NCI-H2029 (cell line): ENCODE results near the gene SYMPK.

Experiments
- DNase-seq: peaks from one replicate; lab custom pipeline; 2025; lab: John Stamatoyannopoulos, UW

Gene SYMPK

DNA sequence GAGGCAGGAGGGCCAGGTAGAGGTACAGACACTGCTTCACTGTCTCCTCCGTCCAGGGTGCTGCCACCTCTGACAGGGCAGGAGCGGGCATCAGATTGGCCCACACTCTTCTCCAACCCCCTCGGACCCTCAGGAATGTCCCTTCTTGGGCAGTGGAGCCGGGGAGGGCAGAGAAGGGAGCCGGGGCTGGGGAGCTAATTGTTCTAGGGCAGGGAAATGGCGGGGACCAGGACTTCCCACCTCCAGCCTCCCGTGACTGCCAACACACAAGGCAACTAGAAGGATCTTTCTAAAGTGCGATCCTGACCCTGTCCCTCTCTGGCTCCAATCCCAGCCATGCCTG lies 37.7 kb downstream of the SYMPK start:
- no peak for DNase-seq

DNA sequence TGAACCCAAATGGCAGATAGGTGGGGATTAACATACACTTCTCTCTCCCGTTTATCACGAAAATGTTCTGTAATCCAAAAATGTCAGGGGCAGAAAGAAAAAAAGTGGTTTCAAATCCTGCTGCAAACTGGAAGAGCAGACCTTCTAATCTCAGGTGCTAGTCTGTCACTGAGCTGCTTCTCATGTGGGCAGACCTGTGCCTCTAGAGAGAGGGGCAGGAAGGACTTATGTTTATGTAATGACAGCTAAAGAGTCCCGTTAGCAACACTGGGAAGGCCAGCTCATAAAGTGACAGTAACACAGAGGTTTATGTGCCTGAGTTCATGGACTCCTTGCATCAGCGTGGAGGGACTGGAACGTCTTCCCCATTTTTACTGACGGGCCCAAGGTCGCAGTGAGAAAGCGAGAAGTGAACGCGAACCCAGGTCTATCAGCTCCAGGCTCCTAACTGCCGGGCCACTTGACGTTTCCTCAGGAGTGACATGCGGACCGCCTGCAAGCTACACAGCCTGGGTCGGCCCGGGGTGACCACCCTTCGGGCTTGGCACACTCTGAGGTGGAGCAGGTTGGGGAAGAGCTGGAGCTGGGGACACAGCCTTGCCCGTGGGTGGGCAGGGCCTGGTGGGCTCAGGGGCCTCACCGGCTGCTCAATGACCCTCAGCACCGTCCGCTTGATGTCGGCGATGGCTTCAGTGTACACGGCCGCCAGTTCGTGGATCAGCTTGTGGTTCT lies 38.2 kb downstream of the SYMPK start:
- DNase-seq: no peak

DNA sequence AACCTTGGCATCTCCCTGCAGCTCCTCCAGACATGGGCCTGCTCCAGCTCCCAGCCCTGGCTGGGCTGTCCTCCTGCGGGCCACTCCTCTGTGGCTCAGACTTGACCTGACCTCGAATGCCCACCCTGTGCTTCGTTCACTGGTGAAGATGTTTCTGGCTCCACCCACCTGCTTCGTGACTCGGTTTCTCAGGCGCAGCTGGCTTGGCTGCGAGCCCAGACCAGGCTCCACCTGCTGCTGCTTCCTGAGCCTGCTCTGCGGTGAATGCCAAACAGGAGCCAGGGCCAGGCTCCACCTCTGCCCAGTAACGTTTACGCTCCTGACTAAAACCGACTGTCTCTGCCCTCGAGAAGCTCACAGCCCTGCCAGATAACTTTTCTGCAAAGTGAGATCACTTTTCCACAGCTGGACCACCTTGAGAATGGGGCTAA lies 38.9 kb downstream of the SYMPK start:
- peak; percentile 83 for DNase-seq

DNA sequence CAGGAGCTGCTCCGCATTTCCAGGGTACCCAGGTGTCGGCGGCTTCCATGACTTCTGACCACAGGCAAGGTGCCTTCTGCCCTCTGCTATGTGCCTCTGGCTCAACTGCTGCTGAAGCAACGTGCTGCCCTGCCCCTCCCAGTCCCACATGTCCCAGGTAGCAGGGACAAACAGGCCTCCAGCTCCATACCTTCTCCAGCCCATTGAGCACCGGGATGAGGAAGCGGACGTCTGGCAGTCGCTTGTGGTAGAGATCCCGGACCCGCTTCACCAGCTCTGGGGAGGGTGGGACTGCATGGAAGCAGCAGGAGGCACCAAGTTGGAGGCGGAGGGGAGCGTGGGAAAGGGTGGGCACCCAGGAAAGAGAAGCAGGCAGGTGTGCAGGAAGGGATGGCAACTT lies 39.8 kb downstream of the SYMPK start:
- DNase-seq: no peak

DNA sequence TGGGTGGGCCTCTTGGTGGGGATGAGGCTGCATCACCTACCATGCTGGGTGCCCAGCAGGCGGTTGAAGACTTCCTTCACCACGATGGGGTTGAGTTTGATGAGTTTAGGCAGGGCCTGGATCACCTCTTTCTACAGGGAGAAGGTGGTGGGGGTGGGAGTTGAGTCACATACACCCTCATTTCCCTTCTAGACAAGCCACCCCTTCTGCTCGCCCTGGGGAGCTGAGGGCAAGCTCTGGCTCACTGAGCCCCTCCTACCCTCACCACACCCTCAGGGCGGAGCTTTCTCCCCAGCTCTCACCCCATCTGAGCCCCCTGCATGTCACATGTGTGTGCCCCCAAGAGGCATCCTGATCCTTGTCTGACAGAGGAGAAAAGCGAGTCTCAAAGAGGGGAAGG lies 40.2 kb downstream of the SYMPK start:
- no peak for DNase-seq

DNA sequence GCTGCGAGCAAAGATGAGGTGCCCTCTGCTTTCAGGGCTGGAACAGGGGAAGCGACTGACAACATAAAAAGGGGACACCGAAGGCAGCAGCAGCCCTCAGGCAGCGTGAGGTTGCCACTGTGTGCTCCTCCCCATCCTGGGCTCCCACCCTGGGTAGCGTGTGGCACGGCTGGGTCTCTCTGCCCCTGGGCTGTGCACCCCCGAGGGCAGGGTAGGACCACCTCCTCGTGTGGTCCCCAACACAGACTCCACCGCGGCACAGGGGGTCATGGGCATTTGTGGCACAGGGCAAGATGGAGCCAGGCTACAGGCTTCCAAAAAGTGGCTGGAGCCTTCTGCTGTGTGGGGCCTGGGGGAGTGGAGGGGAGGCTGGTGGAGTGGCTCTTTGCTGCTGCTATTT lies 41.4 kb downstream of the SYMPK start:
- no peak for DNase-seq

DNA sequence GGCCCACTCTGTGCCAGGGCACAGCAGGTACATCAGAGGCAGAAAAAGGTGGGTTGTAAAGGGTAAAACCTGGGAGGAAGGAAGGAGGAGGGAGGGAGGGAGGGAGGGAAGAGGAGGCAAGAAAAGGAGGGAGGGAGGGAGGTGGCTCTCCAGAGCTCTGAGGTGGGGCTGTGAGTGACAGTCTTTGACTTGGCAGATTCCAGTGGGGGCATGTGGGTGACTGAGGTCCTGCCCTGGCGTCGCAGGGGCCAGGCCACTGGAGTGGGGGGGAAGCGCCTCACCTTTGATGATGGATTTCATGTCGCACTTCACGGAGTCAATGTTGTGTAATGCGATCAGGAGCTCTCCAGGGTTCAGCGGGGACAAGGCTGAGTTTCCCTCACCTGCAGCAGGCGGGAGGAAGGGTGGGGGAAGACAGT lies 41.8 kb downstream of the SYMPK start:
- DNase-seq: no peak

DNA sequence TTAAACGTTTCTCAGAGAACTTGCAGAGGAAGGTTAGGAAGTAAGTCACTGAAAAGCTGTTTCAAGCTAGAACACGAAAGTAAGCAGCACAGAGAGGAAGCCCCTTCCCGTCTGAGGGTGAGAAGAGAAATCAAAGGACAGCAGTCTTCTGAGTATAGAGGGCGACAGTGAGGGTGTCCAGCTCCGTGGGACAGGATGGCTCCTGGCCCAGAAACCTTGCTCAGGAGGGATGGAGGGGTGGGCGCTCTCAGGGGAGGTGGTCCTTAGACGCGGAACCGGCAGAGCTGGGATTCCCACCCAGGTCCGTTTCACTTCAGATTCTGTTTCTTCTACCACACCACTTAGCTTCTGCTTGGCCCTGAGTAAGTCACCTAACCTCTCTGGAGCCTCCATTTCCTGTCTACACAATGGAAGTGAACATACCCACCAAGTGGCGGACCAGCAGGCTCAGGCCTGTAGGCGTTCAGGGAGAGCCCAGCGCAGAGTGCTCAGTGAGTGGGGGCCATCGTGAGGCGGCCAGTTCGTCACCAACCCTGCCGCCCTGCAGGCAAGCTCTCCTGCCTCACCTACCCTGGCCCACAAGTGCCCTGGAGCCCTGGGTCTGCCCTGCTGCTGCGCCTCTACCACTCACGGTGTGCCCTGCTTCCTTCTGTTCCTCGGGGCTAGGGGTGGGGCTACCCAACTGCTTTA lies 42.4 kb downstream of the SYMPK start:
- no peak for DNase-seq

DNA sequence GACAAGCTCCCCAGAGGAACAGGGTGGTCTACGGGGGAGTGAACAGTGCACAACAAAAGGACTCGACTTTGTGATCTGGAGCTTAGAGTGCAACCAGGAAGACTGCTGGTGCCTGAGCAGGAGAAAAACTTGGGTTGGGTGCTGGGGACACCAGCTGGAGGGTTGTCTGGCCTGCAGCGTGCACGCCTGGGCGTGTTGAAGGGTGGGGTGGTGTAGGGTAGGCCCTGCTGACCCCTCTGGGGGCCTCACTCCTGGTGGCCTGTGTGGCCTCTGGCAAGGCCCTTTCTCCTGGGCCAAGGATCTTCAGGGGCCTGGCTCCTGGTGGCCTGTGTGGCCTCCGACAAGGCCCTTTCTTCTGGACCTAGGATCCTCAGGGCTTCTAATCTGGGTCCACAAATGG lies 43.2 kb downstream of the SYMPK start:
- DNase-seq: no peak

DNA sequence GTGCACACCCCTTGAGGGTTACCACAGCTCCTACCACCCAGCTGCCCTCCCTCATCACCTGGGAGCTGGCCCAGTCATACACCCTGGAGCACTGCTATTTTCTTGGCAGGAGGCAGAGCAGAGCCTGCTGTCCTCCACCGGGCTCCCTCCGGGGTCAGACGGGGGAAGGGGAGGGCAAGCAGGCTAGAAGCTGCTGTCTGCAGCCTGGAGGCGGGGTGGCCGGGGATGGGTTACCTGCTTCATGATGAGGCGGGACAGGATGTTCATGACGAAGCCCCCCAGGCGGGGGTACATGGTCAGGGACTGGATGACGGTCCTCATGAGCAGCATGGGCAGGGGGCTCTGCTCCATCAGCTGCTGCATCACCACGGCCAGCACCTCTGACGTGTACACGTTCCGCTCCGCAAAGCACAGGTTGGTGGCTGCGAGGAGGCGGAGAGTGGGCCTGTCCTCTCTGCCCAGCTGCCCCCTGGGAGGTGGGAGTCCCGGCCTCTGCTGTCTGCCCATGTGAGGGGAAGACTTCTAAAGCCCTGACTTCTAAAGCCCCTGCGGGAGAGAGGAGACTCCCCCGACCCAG lies 45.1 kb downstream of the SYMPK start:
- no peak for DNase-seq

DNA sequence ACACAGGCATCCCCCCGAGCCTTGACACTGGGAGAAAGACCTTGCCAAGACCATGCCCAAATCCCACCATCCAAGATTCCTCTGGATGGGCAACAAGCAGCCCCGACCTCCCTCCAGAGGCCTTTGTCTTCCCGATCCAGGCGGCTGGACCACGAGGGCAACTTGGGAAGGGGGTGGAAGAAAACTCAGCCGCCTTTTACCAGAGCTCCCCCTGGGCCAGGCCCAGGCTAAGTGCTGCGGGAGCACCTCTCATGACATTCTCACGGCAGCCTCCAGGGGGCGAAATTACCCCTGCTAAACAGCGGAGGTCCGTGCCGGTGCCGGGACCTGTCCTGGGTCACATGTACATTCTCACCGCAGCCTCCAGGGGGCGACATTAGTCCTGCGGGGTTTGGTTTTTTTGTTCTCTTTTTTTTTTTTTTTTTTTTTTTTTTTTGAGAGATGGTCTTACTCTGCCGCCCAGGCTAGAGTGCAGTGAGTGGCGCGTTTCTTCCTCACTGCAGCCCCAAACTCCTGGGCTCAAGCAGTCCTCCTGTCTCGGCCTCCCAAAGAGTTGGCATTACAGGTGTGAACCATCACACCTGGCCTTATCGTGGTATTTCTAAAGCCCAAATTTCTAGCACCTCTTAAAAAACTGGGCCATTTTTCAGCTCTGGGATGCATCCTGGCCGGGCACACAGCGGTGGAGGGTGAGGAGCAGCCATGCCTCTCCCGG lies 45.8 kb downstream of the SYMPK start:
- peak; percentile 83 for DNase-seq

DNA sequence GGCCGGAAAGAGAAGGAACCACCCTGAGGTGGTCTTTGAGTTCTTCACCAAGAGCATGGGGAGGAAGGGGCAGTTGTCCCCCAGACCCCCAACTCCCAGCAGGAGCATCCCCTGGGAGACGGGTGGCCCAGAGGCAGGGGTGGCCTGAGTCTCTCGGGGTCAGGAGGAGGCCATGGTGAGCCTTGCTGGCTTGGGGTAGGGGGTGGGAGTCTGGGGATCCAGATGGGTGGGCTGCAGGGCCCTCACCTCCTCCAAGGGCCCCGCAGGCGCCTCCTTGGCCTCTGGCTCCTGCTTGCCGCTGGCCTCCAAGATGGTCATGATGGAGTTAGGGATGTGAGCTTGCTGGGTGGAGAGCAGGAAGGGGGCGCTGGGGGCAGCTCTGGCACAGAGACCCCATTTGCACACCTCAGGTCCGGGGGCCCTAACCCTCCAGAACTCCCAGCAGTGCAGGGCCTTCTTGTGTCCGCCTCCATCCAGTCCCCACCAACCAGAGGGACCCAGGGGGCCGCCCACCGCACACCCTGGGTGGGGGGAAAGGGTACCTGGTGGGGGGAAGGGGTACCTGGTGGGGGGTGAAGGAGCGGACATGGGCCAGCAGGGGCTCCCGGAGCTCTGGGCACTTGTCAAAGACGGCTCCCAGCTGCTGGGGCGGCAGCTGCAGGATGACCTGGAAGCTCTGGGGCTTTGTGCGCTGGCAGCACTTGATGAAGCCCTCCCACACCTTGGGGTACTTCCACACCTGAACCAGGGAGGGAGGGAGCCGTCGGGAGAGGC lies 46.5 kb downstream of the SYMPK start:
- DNase-seq: no peak

DNA sequence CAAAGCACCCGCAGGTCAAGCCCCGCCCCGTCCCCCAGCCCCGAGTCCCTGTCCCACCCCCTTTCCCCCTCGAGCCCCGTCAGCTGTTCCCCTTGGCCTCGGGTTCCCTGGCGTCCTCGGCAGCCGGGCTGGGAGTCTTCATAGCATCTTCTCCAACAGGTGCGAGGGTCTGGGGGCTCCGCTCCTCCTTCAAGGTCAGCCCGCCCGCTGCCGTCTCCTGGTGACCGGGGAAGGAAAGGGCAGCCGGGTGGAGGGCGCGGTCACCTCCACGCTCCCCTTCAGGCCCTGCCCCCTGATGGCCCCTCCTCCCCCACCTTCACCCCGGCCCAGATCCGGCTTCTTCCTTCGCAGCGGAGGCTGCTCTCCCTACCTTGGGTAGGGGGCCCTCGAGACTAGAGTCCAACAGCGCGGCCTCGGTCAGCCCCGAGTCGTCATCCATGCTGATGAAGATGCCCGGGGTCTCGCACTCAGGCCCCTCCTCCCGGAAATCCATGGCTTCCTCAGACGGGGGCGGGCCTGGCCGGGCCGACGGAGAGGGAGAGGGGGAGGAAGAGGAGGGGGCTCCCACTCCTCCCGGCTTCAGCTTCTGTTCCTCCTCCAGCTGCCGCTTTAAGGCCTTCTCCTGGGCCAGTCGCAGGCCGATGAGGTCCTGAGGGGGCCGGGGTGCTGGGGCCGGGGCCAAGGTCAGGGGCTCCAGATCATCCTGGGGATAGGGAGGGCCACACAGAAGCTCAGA lies 47.3 kb downstream of the SYMPK start:
- DNase-seq: no peak

DNA sequence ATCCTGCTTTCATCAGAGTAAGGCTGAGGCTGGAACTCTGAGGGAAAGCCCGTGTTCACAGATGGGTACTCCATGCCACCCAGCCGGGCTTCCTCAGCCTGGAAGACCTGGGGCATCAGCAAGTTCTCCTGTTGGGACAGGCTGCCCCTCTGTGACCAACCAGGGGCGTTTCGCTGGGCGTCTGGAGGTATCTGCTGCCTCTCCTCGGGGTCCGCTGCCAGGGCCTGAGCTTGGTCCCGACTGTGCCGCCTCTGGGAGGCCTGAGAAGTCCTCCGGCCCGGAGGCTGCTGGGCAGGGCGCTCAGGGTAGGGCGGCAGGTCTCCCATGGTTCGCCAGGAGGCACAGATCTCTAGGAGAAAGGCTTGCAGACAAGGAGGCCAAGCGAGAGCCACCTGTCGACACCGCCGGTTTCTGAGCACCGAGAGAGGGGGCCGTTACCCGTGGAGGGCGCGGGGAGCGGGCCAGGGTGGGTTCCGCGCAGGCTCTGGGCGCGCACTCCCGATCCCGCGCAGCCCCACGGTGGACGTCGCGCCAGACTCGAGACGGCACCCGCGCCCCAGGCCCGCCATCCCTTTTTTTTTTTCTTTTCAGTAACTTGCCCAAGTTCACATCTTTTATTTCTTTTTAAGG lies 48.0 kb downstream of the SYMPK start, which contains the start of gene RSPH6A:
TSS of gene RSPH6A (minus strand) at position 458 of the 630 bp plus-strand sequence. CDS start at position 326, 132 bp downstream.
- DNase-seq: no peak

DNA sequence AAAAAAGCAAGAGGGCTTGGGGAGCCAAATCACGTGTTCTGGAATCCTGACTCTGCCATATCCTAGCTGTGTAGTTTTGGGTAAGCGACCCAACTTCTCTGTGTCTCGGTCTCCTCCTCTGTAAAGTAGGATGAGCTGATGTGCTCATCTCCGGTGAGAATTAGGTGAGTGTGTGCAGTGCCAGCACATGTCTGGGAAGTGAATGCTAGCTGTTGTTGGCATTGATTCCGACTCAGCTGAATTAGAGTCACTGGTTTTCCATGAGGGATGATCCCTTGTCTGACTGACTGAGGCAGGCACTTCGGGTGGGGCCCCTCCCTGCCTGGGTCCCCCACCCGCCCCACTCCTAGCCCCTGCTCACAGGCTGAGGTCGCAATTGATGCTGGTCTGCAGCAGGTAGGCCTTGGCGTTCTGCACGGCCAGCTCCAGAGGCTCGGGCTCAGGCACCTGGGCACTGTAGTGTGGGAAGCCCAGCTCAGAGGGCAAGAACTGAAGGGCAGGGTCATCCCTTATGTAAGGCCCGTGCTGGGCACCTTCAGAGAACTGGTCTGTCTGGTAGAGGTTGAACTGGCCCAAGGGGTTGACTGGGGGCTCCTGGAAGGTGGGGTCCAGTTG lies 48.7 kb downstream of the SYMPK start:
- DNase-seq: no peak

DNA sequence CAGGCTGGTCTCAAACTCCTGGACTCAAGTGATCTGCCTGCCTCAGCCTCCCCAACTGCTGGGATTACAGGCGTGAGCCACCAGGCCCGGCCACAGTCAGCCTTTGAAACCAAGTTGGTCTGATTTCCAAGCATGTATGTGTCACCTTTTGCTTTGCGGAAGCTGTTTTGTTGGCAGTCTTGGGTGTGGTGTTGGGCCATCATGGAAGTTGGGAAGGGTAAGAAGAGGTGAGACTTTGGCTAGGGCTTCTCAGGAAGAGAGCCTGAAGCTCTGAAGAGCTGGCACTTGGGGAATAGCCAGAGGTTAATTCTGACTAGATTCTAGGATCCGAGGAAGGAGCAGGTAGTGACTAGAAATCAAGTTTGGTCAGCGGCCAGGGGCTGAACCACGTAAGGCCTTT lies 50.6 kb downstream of the SYMPK start:
- no peak for DNase-seq

DNA sequence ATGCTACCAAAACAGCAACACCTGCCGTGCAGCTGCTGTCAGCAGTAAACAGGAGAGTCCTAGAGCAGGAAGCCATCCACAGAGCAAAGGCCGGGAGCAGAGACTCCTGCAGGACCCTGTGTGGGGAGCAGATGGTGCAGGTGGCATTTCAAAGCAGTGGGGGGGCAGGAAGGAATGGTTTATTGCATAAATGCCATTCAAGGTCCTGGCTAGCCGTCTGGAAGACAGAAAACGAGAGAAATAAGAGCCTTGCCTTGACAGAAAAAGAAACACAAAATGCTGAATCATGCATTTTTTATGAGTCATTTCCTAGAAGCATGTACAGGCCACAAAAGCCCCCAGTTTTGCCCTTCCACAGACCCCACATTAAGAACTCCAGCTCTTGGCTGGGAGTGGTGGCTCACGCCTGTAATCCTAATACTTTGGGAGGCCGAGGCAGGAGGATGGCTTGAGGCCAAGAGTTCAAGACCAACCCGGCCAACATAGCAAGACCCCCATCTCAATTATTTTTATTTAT lies 53.2 kb downstream of the SYMPK start:
- peak; percentile 69 for DNase-seq

DNA sequence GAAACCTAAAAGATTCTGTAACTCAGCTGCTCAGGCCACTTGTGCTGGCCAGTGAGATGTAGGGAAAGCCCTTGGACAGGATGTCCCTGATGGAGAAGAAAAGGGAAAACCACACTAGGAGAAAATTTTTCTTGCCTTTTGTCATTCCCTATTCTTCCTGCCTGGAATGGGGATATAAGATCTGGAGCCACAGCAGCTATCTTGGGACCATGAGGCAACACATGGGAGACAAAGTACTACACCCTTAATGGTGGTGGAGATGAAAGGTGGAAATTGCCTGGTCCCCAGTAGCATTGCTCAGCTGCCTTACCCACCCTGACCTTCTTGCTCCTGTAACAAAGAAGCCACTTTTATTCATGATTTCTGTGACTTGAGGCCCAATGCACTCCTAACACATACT lies 57.2 kb downstream of the SYMPK start:
- no peak for DNase-seq

DNA sequence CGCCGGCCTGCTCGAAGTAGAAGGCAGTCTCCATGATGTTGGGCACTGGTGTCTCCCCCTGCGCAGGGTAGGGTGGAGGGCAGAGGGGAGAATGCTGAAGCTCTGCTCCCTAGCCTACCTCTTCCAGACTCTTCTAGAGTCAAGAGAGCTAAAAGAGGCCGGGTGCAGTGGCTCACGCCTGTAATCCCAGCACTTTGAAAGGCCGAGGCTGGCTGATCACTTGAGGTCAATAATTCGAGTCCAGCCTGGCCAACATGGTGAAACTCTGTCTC lies 58.1 kb downstream of the SYMPK start:
- no peak for DNase-seq
